ENCODE measurements around the gene OTULINL. TPM values are rescaled to one million over a fixed set of nuclear protein-coding genes. Genes with fewer than 3 reads are reported as not detected.

OTULINL gene
- total and polyA plus RNA-seq, 2 of the 8 experiments (the other 6 are each of a cell fraction or from before 2014, with no cell fraction given) = 3.1 to 8.3 TPM

- Histone ChIP-seq H3K79me2 (ENCODE audit: control insufficient read depth in 1 of 2, insufficient read depth in 2 of 2, low read length in 2 of 2) (no peaks in the 10 kb centered on the region), H4K91ac (replicated peaks; ENCODE audit: insufficient read length, low read length) (no peak overlapping the region), H2AFZ (ENCODE audit: low read length) (no peak overlapping the region), H2BK15ac (ENCODE audit: low read length) (no peak overlapping the region), H3K4me3 (ENCODE audit: extremely low read depth in 1 of 4, insufficient read depth in 2 of 4, low read depth in 3 of 4, low read length in 4 of 4) (no peak overlapping the region), H2AK5ac (ENCODE audit: low read depth, low read length) (no peak overlapping the region), H3K4me2 (ENCODE audit: insufficient read depth in 1 of 2, low read depth in 2 of 2, low read length in 2 of 2) (no peak overlapping the region), H2BK120ac (replicated peaks; ENCODE audit: low read depth, low read length) (no peak overlapping the region), H2BK5ac (ENCODE audit: low read depth, low read length) (no peak overlapping the region), H3K27me3 (replicated peaks in 1 of 4; ENCODE audit: control insufficient read depth in 3 of 4, extremely low read depth in 1 of 4, insufficient read depth in 3 of 4, low read length in 3 of 4) (no peaks in the 10 kb centered on the region), H3K9me3 (ENCODE audit: insufficient read depth in 2 of 2, low read depth in 1 of 2, low read length in 1 of 2) (no peaks in the 10 kb centered on the region), H4K8ac (ENCODE audit: extremely low read depth, insufficient read depth, low read length) (no peak overlapping the region; the same call in 1 of the 2 replicates), H3K27ac (ENCODE audit: low read depth, low read length) (no peak overlapping the region), H3K14ac (ENCODE audit: insufficient read length) (no peak overlapping the region), H4K5ac (ENCODE audit: insufficient read length, low read depth, low read length) (no peak overlapping the region), H3K23ac (ENCODE audit: insufficient read length) (no peak overlapping the region), H2BK20ac (ENCODE audit: low read length) (no peak overlapping the region), H3K9ac (replicated peaks in 1 of 4; ENCODE audit: extremely low read depth in 1 of 4, low read depth in 3 of 4, low read length in 3 of 4) (no peak overlapping the region), H3K56ac (replicated peaks; ENCODE audit: insufficient read length, low read depth, low read length) (no peak overlapping the region), H3K79me1 (ENCODE audit: low read depth, low read length) (no peaks in the 10 kb centered on the region), H3K4me1 (replicated peaks in 1 of 4; ENCODE audit: control insufficient read depth in 3 of 4, insufficient read depth in 4 of 4, low read length in 3 of 4) (no peaks in the 10 kb centered on the region), H4K20me1 (replicated peaks in 1 of 2; ENCODE audit: control insufficient read depth in 1 of 2, insufficient read depth in 2 of 2, low read length in 2 of 2) (no peaks in the 10 kb centered on the region), H3K18ac (ENCODE audit: extremely low read depth, low read length) (no peak overlapping the region), H3K36me3 (ENCODE audit: control insufficient read depth in 2 of 4, insufficient read depth in 4 of 4, low read length in 3 of 4) (no peaks in the 10 kb centered on the region; a peak in 1 of 8 replicates), H3K23me2 (ENCODE audit: low read depth, low read length) (no peaks in the 10 kb centered on the region), H3K4ac (replicated peaks; ENCODE audit: insufficient read length, low read depth, low read length) (no peak overlapping the region), H2BK12ac (ENCODE audit: low read depth, low read length) (no peak overlapping the region)
- ChIA-PET CTCF (ENCODE audit: partially characterized antibody) (interaction anchor here (0.6 to 1.5 kb wide), 2 partner anchors 112 to 504 kb away, joined by 3 to 4 read pairs; no protein-coding TSS in a partner anchor), POLR2A (ENCODE audit: partially characterized antibody) (no interaction called here)
- 97% methylated on average over 4 of the region's 4 CpGs; no CpG with 5 or more reads in 1 of the 2 experiments for WGBS, 2 experiments (ENCODE audit: extremely low coverage in 1 of 2, insufficient coverage in 1 of 2, insufficient read length in 1 of 2, insufficient replicate concordance in 2 of 2, low coverage in 1 of 2, low lambda C conversion rate in 2 of 2, missing lambda C conversion rate in 1 of 2)
- no peak for FAIRE-seq
- no peak for DNase-seq (ENCODE audit: low read depth in 1 of 2, low spot score in 2 of 2)
- TF ChIP-seq SP2 (IDR thresholded peaks at IDR 0.05; ENCODE audit: low read length) = no peak
Observed at GRCh38 chr5:14617441-14617840, 35.8 kb downstream of the OTULINL start.

Measured in H1 (cell line).